HG02970 (cell line): ENCODE measurements around the gene NPLOC4.
"Not testable (repeated sequence)": the region's sequence is repeated elsewhere in the genome, so short reads cannot be mapped to it uniquely, and the experiment has no call there.

Source experiments
- ATAC-seq: cut with Tn5 transposase; IDR thresholded peaks from one replicate; pipeline ENCODE4 v1.9.1; 2021; ENCODE audit warnings: mild to moderate bottlenecking, moderate library complexity, moderate number of reproducible peaks; ENCODE audit not compliant: unreplicated experiment, low FRiP score

The NPLOC4 gene

DNA sequence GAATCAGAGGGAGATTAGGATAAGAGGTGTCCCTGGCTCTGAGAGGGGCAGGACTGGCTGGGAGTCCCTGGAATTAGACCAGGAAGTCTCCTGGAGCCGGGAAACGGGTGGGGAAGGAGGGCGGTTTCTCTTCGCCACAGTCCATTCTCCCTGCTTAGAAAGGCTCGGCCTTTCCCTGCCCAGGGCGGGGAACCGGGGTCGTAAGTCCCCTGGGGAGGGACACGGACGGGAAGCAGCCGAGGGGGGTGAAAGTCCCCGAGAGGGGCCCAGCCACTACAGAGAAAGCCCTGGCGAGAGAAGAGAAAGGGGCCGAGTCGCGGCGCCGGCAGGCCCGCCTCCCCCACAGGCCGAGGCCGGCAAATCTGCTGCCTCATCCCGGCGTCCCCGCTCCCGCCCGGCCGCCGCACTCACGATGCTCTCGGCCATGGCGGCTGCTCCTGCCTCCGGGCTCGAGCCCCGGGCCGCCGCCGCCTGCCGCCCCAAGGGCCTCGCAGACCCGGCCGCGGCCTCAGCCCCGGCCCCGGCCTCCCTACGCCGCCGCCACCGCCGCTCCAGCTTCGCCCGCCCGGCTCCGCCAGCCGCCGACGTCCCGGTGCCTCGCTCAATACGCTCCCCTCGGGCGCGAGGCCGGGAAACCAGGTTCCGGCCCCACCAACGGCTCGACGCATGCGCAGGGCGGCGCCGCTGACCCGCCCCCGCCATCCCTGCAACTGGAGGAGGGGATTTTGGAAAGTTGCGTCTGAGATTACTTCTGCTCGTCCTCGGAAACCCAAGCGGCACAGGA is at the start of gene NPLOC4, which contains the start of gene TSPAN10:
NPLOC4 (minus strand) TSS at position 608 of the 784 bp plus-strand sequence; CDS start at position 426, 182 bp downstream.
TSPAN10 (plus strand) TSS at position 692 of the 784 bp plus-strand sequence. CDS start 5,217 bp downstream, outside the sequence.
- ATAC-seq = peak; percentile 92

DNA sequence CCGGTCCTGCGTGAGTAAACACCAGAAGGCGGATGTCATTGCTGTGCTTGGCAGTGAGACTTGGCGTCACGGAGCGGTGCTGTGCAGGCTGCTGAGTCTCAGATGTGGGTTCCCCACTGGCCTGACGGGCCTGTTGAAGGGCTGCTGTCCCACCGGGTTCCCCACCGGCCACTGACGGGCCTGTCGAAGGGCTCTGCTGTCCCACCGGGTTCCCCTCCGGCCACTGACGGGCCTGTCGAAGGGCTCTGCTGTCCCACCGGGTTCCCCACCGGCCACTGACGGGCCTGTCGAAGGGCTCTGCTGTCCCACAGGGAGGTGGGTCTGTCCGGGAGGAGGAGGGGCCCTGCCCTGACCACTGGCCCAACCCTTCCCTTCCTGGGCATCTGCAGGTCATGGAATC is 49.7 kb upstream of the NPLOC4 start:
- ATAC-seq = no peak

DNA sequence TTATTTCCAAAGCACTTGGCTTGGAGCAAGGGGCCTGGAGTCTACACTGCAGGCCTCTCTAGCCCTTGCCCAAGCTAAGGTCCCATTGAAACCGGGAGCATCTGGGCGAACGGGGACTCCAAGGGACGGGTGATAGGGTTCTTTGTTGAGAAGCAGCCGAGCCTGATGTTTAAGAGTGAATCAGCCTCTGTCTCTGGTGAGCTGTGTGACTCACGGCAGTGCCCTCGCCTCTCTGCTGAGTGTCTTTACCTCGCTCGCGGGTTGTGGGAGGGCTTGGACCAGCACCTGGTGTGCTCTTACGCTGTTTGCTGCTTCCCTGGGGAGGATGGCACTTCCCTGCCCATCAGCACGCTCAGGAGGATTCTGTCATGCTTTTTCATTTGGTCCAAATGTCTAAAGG is 48.2 kb upstream of the NPLOC4 start:
- no peak for ATAC-seq

DNA sequence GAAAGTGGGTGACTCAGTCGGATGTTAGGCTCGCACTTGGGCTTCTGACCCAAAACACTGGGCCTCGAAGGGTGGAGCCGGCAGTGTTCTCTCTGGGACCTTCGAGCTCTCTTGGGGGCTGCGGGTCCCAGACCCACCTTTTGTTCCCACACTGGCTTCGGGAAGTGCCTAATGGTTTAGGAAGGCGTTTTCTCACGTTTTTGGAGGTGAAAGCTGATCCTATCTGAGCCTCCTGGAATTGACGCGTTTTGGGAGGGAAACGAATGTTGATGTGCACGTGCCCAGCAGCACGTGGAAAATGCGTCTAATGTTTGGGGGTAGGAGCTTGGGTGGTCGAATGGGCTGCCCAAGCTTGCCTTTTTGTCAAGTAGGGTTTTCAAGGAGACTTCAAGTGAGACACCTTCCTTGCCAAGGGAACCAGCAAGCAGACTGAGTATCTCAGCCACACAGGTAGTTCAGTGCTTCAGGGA is 47.6 kb upstream of the NPLOC4 start:
- ATAC-seq = no peak

DNA sequence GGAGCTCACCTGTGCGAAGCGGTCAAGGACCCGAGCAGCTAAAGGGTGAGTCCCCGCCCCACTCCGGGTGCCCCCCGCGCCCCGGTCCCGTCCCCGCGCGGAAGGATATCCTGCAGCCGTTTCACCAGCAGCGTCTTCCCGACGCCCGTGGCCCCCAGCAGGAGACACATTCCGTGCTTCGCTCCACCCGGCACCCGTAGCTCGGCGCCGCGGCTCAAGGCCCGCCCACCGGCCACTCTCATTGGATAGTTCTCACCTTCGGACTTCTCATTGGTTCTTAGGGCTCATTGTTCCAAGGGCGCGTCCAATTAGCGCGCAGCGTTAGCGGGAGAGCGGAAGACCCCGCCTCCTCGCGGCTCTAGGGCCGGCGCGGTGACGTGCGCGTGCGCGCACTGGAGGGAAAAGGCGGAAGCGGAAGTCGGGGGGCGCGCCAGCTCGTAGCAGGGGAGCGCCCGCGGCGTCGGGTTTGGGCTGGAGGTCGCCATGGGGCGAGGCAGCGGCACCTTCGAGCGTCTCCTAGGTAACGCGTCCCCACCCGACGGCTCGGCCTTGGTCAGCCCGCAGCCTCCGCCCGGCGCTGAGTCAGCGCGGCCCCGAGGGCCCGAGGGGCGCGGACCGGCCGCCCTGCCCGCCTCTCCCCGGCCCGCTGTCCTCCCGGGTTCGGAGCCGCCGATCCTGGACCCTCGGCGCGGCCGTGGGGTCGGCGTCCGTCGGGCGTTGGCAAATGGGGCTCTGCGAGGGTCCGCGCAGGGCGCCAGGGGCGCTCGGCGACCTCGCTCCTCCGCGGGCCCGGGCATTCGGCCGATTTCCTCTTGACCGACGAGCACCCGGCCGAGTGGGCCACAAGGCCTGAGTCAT is 46.9 kb upstream of the NPLOC4 start, which contains the start of the genes ARL16 and HGS:
ARL16 (minus strand) TSS at position 214 of the 858 bp plus-strand sequence; CDS start at position 170, 44 bp downstream.
HGS (plus strand) TSS at position 428 of the 858 bp plus-strand sequence; CDS start at position 484, 56 bp downstream.
- ATAC-seq = peak; percentile 95

DNA sequence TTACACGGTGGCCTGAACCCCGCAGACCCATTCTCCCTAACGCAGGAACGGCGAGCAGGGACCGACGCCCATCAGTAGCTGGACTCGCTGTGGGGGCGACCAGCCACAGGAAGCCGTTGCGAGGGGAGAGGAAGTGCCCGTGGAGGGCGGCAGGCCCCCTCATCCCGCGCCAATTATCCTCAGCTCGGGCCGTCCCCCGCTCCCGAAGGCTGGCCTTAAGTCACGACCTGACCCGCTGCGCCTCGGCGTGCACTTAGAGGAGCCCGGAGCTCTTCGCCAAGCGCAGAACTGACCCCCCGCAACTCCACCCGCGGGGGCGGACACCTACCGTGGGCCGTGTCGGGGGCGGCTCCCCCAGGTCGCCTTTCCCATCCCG is 46.3 kb upstream of the NPLOC4 start:
- ATAC-seq = peak; percentile 9

DNA sequence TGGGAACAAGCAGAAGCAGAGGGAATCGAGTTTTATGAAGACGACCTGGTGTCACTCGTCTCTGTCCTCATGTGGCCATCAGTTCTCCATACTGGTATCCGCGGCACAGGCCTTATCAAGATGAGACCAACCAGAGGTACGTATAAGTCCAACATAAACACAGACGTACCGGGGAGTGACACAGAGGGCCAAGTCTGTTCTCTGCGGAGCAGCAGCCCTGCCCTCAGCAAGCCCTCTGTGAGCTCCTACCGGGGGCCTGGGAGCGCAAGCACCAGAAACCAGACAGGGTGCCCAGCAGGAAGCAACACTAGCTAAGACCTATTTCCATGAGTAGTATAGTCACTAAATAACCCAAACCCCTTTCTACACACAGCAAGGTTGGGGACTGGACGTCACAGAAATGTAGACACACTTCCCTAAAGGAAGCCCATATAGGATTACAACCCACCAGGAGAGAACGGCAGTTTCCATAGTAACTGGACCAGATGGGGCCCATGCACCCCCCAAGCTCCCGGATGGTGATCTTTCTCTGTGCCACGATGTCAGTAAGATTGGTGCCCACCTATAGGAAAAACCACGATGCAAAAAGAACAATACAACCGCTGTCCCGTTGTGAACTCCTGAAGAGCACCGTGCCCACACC is 45.8 kb upstream of the NPLOC4 start:
- no peak for ATAC-seq

DNA sequence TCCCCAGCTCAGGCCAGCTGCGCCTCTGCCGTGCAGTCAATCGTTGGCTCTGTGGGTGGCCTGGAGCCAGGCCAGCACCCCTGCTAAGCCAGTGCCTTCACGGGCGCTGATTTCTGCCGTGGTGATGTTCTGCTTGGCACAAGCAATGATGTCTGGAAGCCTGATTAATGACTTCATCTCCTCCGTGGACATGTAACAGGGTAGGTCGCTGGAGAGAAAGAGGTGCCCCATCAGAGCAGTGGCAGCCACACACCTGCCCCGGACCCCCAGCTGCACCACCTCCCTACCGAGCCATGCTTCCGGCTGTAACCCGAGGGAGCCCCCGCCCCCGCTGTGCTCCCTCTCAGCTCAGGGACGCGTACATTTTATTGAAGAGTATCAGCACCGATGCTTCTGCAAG is 44.8 kb upstream of the NPLOC4 start:
- ATAC-seq = no peak

DNA sequence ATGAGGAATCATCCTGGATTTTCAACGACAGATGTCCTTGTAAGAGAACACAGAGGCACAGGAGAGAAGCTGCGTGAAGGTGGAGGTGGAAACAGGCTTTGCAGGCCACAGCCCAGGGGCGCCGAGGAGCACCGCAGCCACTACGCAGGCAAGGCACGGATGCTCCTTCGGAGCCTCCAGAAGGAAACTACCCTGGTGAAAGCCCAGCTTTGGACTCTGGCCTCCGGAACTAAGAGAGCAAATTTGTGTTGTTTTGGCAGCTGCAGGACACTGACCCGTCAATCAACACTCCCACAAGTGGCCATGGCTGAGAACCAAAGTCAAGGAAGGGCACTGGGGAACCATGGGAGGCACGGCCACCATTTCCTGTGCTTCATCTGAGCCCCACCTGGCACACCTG is 43.2 kb upstream of the NPLOC4 start:
- no peak for ATAC-seq

DNA sequence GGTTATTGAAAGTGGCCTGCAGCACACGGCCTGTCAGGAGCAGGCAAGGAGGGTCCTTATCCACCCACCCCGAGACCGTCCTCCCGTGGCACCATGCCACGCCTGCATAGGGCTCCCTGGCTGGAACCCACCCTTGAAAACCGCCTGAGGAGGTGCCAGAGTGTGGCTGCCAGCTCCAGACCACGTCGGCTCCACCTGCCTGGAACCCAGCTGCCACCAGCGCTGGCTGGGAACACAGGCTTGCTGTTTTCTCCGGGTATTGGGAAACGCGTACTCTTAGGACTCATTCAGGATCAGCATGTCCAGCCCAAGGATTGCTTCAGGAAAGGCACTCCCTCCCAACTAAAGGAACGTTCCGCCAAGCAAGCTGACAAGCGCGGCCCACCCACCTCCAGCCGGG is 40.0 kb upstream of the NPLOC4 start:
- no peak for ATAC-seq

DNA sequence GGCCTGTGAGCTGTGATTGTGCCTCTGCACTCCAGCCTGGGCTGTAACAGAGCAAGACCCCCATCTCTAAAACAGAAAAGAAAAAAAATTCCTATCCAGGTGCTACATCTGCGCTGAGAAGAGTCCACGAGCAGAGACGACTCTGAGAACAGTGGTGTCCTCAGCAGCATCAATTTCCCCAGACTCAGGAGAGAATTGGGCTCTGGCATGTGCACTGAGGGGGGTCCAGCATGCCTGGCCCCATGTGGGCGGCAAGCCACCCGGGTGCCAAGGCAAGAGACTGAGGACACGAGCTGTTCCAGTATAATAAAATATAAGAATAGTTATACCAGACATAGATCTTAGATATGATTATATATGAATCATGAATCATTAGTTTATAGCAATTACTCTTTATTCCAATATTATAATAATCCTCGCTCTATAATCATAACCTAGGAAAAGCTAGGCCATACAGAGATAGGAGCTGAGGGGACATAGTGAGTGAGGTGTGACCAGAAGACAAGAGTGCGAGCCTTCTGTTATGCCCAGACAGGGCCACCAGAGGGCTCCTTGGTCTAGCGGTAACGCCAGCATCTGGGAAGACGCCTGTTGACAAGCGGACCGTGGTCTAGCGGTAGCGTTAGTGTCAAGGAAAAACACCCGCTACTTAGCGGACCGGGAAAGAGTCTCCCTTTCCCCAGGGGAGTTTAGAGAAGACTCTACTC is 38.8 kb upstream of the NPLOC4 start:
- not testable (repeated sequence) for ATAC-seq

DNA sequence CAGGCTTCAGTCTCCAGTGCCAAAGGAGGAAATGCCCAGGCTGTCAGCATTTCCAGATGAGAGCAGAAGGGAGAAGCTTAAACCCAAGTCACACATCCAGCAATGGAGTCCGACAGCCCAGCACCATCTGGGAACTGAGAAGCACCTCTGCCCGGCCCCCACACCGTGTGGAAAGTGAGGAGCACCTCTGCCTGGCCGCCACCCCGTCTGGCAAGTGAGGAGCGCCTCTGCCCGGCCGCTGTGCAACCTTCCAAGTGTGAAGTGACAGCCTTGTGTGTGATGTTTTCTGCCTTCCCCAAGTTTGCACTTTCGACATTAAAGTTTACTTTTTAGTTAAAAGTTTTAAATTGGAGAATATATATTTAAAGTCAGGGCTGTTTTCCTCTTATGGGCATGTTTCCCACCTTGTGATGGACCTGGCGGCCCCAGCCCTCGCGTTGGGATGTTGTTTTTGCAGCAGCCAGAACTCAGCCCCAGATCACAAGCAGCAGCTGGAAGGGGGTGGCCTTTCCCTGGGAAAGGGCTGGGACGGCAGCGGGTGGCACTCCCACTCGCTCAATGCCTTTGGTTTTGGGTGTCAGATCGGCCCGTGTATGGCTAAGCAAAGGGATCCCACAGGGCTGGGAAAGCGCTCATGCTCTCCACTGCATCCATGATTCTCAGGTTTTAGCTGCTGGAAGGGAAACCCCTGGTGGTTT is 36.8 kb upstream of the NPLOC4 start:
- ATAC-seq = no peak

DNA sequence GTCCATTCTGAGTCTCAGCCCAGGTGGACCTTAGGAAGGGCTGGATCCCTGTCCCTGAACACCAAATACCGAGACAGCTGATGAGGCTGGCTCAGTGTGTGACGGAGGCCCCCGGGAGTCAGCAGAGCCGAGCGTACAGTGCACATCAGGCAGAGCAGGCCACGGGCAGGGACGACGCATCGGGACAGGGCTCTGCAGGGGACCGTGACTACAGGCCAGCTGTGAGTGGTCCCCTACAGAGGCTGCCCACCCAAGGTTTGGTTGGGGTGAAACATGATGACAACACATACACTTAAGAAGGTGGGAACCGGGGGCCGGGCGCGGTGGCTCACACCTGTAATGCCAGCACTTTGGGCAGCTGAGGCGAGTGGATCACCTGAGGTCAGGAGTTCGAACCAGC is 36.0 kb upstream of the NPLOC4 start:
- ATAC-seq = no peak

DNA sequence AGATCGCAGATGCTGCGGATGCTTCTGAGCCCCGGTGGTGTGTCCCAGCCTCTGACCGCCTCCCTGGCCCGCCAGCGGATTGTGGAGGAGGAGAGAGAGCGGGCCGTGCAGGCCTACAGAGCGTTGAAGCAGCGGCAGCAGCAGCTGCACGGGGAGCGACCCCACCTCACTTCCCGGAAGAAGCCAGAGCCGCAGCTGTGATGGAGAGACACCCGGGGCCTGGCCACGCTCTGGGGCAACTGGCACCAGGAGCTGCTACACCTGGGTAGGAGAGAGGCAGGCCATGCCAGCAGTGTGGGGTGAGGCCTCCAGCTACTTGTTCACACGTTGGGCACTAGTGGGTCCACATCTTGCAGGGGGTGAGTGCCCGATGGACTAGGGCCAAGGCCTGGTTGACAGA is 35.6 kb upstream of the NPLOC4 start:
- no peak for ATAC-seq

DNA sequence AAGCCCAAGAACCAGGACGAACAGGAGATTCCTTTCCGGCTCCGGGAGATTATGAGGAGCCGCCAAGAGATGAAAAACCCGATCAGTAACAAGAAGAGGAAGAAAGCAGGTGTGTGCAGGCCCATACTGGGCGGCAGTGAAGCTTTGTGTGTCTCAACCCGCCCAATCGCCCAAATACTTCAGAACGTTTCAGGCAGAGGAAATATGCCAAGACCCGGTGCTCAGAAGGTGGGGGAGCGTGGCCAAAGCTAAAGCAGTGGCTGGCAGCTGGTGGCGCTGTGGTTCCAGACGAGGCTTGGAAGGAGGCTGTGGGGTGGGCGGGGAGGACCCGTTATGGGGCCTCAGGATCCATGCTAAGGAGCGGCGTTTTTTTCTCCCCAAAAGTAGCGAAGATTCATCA is 30.8 kb upstream of the NPLOC4 start:
- ATAC-seq = no peak

DNA sequence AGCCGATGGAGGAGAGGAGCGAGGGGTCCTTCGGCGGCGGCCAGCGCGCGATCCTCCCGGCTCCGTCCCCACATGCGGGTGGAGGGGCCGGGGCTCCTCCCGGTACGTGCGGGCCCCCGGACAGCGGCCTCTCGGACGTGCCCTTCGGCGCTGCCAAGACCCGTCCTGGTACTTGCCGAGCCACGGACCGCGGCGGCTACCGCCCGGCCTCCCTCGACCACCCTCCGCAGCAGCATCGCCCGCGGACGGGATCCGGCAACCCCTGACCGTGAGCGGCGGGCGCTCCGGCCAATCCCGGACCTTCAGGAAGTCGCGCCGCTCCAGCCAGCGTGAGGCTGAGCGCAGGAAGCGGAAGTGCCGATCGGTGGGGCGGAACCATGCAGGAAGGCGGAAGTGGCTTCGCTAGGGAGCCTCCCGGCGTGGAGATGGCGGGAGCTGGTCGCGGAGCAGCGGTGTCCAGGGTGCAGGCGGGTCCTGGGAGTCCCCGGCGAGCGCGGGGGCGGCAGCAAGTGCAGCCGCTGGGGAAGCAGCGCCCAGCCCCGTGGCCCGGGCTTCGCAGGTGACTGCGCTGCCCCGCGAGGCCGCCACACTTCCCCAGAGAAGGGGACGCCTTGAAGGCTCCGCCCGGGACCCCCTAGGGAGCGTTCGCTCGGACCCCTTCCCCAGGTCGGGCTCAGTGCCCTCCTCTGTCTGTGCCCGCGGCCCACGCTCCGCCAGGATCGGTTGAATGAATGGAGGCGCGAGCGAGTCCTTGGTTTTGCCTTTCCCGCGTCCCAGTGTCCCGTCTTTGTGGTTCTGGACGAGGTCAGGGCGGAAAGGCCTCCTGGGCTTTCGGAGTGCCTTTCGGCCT is 29.7 kb upstream of the NPLOC4 start, which contains the start of the genes CCDC137 and OXLD1:
CCDC137 (plus strand) TSS at position 396 of the 850 bp plus-strand sequence; CDS start at position 426, 30 bp downstream.
OXLD1 (minus strand) TSS at position 264 of the 850 bp plus-strand sequence; CDS start at position 236, 28 bp downstream.
- peak; percentile 86 for ATAC-seq

DNA sequence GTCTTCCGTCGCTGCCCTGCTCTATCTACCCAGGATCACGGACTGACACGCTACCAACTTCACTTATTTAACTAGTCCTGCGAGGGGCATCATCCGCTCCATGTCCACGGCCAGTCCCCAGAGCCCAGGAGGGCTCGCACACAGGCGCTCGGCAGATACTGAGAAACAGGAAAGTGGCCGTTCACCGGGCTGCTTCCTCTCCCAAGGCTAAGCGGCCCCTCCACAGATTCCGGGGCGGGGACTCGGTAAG is 29.1 kb upstream of the NPLOC4 start:
- no peak for ATAC-seq
